NCI-H446 (cell line): ENCODE results near the gene IFIT1B.
A peak's percentile ranks its signal among the peaks of the same experiment; 100 is the strongest.

ENCODE experiments used
- DNase-seq, 2 experiments: peaks; one replicate each; lab custom pipeline; 2025; lab: John Stamatoyannopoulos, UW

IFIT1B gene

GRCh38 chr10:89413398-89413912 lies 35.6 kb downstream of the IFIT1B start:
- DNase-seq, result no peak

GRCh38 chr10:89414146-89414878 lies 36.5 kb downstream of the IFIT1B start, which contains the start of gene IFIT5:
Gene IFIT5, plus strand, starts transcription at chr10:89414568. Its CDS starts 231 bp downstream, at chr10:89414799.
- DNase-seq, result peak; percentile 3 to 63

GRCh38 chr10:89414879-89415821 lies 37.3 kb downstream of the IFIT1B start:
- DNase-seq, result no peak

- DNase-seq, result no peak
These were observed 38.6 kb downstream of the IFIT1B start for GRCh38 chr10:89416465-89416864.

- no peak for DNase-seq
These were observed 41.7 kb downstream of the IFIT1B start for GRCh38 chr10:89419548-89419947.

- DNase-seq, result no peak
These were observed 43.2 kb downstream of the IFIT1B start for GRCh38 chr10:89421018-89421476.

GRCh38 chr10:89425000-89425399 lies 47.1 kb downstream of the IFIT1B start:
- no peak for DNase-seq

GRCh38 chr10:89426230-89426868 lies 48.5 kb downstream of the IFIT1B start:
- peak; percentile 26 to 50 for DNase-seq

- DNase-seq, result no peak
These were observed 49.8 kb downstream of the IFIT1B start for GRCh38 chr10:89427629-89428028.

GRCh38 chr10:89428877-89429276 lies 51.0 kb downstream of the IFIT1B start:
- peak in 1 of 2 experiments; percentile 12 for DNase-seq

GRCh38 chr10:89431977-89432376 lies 54.1 kb downstream of the IFIT1B start:
- DNase-seq, result peak in 1 of 2 experiments; percentile 31
